Neural progenitor cell (in vitro differentiated cells): ENCODE data around the gene HDAC4.

ENCODE experiments used
- EZH2 ChIP-seq: fragments of 200-600 bp; sonication (generic); IDR thresholded peaks from 2 replicates; pipeline ENCODE4 v1.6.1; 2017; ENCODE audit warnings: antibody characterized with exemption, mild to moderate bottlenecking, moderate library complexity
- EZH2phosphoT487 ChIP-seq: fragments of 200-600 bp; sonication (generic); IDR thresholded peaks from 2 replicates; pipeline ENCODE4 v1.6.1; 2017; ENCODE audit warnings: antibody characterized with exemption
- TF ChIP-seq, protein P1 (sequence below): fragments of 200-600 bp; sonication (generic); IDR thresholded peaks from 2 replicates; pipeline ENCODE4 v1.5.1; 2017; ENCODE audit warnings: antibody characterized with exemption, mild to moderate bottlenecking

DNA sequence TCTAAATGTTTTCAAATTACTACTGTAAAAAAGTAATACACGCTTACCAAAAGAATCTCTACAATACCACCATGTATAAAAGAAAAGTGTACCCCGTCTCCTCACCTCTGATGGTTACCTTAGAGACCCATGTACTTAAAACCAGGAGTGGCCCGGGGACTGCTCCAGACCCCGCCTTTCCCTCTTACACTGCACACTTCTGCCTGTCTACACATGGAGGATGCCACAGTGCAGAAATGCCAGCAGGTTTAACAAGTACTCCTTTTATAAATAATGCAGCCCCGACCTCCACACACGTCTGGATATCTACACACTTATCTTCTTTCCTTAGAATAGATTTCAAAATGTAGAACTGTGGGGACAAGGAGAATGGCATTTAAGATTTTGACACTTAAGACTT lies 5.3 kb downstream of the HDAC4 start:
- TF ChIP-seq, protein P1, sequence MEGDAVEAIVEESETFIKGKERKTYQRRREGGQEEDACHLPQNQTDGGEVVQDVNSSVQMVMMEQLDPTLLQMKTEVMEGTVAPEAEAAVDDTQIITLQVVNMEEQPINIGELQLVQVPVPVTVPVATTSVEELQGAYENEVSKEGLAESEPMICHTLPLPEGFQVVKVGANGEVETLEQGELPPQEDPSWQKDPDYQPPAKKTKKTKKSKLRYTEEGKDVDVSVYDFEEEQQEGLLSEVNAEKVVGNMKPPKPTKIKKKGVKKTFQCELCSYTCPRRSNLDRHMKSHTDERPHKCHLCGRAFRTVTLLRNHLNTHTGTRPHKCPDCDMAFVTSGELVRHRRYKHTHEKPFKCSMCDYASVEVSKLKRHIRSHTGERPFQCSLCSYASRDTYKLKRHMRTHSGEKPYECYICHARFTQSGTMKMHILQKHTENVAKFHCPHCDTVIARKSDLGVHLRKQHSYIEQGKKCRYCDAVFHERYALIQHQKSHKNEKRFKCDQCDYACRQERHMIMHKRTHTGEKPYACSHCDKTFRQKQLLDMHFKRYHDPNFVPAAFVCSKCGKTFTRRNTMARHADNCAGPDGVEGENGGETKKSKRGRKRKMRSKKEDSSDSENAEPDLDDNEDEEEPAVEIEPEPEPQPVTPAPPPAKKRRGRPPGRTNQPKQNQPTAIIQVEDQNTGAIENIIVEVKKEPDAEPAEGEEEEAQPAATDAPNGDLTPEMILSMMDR, result no peak
- TF ChIP-seq EZH2 (no peak), EZH2phosphoT487 (no peak)
